Measurements from ENCODE around the gene VPS35.
"Not testable (repeated sequence)": the region's sequence is repeated elsewhere in the genome, so short reads cannot be mapped to it uniquely, and the experiment has no call there.

The VPS35 gene

DNA sequence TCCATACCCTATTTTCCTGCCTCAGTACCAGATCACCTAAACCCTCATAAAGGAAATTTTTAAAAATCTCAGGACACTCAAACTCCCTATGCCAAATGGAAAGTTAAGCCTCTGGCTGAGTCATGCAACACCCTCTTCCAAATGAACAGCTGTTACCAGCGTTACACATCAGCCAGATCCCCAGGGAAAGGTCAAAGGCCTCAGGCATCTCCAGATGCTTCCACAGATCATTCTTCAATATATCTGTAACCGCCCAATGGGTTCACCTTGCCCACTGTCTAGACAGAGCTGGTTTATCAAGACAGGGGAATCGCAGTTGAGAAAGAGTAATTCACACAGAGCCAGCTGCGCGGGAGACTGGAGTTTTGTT lies 38.7 kb downstream of the VPS35 start:
- DNase-seq, result no peak

DNA sequence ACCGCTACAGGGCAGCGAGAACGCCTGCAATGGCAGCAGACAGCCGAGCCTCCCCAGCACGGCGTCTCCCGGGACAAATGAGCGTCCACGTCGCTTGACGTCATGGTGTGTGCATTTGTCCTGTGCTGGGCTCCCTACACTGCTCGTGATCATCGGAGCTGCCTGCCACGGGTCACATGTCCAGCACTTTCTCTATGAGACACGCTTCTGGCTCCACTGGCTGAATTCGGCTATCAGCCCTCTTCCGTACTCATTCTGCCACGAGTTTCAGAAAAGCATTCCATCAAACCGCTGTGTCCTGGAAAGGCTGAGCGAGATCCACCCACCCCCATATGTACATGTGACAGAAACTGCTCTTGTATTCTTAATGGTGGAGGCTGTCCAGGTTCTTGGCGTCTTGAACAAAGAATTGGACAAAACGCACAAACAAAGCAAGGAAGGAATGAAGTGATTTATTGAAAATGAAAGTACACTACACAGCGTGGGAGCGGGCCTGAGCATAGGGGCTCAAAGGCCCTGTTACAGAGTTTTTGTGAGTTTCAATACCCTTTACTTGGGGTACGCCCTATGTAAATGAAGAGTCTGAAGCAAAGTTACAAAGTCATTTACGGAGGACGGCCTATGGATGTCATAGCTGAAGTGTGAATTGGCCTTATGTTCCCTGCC lies 39.3 kb downstream of the VPS35 start:
- peak; percentile 28 for DNase-seq

DNA sequence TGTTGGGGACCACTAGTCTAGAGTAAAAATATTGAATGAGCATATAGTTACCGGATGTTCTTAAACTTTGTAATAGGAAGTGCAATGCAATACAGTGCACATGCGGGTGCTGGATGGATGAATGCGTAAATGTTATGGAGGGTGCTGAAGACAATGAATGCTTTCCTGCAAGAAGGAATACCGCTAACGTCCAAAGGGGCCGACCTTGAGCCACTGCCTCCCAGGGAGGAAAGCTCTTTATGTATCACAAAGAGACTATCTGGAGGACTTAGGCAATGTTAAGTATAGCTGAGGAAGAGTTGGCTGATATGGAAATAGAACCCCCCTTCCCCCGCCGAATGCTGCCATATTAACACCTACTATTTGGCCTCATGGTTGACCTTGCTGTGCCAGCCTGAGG lies 40.3 kb downstream of the VPS35 start:
- no peak for DNase-seq

DNA sequence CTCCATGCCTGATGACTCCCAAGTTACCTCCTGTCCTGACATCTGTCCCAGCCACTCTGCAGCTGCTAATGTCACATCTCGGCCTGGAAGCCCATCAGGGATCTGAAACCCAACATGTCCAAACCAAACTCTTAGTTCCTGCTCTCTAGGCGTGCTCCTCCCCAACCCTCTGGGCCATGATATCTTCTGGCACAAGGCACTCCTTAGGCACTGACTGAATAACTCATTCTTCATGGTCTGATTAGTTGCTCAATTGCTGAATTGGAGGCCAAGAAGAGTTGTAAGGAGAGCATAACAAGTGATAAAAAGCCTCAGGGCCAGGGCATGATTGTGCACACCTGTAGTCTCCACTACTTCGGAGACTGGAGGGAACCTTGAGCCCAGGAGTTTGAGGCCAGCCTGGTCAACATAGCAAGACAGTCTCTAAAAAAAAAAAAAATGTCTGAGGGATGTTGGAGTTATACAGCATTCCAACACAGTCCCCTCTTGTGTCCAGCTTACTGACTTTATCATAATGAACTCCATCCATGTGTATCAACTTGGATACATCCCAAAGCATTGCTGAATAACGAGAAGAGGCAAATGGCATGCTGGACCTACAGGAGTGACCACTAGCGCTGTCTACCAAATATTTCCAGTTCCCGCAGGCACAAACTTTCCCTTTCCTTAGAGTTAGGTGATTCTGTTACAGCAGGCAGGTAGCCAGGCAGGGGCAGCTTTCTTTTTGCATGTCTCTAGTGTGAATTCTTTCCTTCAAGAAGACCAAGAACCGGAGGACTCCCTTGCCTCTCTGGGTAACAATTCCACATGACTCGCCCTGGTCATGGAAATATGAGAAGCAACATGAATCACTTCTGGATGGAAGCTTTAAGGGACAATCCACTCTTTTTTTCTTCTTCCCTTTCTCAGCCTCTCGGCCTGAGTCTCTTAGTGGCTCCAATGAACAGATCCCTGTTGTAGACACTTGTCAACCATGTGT lies 49.7 kb downstream of the VPS35 start:
- no peak for DNase-seq

DNA sequence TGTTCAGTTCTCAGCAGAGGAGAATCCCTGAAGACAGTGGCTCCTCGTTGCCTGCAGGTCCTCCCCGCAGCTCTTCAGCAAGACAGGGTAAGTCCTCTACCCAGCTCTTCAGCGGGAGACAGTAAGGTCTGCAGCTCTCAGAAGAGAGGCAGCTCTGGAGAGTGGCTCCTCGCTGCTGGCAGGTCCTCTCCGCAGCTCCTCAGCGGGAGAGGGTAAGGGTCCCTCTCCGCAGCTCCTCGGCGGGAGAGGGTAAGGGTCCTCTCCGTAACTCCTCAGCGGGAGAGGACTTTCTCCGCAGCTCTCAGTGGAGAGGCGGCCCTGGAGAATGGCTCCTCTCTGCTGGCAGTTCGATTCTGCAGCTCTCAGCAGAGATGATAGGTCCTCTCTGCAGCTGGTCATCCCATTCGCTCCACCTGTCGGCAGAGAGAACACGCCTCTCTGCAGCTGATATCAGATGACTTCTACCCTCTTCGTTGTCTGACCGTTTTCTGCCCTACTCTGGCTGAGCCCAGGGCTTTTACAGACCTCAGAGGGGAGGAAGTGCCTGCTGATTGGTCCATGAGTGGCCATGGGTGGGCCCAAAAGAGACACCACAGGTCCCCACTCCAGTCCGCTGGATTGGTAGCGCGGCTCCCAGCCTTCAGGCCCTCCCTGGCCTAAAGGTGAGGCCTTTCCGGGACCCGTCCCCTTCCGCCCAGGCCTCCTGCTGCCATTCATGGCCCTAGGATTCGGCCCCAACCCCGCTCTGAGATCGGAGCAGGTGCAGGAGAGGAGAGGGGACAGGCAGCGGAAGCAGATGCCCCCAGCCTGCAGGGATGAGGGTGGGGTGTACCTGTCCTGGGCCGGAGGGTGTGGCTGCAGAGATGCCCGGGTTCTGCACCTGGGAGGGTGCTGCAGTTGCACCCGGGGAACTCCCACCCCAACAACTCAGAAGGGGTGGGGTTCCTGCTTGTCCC lies 55.9 kb downstream of the VPS35 start:
- no peak for DNase-seq

DNA sequence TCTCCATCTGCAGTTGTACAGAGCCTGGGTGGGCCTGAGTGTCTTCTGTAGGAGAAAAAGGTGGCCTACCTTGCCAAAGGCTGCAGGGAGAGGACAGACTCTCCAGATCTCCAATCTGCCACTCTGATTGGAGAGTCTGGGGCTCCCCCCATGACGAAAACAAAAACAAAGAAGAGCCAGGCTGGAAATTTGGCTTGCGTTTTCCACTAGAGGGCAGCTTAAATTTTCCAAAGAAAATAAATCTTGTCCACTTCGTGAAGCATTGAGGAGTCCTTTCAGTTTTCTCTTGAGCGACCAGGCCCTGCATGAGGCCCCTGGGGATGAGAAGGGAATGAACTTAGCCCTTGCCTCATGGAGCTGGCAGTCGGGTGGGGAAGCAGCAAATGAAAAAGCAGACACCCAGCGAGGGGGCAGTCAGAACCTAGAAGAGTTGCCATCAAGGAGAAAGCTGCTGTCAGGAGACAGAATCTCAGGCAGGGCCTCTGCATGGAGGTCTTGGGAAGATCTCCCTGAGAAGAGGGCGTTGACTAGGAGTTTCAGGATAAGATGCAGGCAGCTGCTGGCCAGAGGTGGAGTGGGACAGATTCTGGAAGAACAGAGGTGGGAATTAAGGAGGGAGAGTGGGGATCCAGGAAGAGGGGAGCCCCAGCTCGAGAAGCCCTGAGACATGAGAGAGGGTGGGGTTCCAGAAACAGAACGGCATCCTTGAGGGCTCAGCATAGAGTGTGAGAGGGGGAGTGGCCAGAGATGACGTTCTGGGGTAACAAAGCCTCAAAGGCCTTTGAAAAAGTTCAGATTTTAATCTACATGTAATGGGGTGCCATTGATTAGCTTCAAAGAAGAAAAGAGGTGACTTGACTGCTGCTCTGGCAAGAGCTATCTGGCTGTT lies 59.4 kb downstream of the VPS35 start:
- DNase-seq, result peak; percentile 27

DNA sequence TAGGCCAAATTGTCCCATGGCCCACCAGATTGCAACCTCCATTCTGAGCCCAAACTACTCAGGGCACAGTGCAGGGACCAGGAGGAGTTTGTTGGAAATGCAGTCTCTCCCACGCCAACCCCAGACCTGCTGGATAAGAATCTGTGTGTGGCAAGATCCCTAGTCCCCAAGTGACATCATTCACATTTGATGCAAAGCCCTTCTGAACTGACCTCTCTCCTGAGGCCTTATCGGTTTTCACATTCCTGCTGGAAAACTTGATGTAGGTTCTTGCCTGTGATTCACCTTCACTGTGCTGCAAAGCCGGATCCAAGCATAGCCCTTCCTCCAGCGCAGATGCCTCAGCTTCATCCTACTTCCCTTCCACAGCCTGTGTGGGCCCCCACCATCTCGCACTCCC lies 61.2 kb downstream of the VPS35 start:
- DNase-seq, result no peak

DNA sequence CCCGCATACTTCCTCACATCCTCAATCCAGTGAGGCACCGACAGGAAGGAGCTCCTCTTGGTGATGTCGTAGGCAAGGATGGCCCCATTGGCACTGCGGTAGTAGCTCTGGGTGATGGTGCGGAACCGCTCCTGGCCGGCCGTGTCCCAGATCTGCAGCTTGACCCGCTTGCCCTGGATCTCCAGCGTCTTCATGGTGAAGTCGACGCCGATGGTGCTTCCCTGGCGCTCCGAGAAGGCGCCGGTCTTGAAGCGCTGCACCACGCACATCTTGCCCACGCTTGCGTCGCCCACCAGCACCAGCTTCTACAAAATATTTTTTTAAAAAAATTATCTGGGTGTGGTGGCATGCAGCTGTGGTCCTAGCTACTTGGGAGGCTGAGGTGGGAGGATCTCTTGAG lies 62.3 kb downstream of the VPS35 start:
- DNase-seq, result not testable (repeated sequence)

DNA sequence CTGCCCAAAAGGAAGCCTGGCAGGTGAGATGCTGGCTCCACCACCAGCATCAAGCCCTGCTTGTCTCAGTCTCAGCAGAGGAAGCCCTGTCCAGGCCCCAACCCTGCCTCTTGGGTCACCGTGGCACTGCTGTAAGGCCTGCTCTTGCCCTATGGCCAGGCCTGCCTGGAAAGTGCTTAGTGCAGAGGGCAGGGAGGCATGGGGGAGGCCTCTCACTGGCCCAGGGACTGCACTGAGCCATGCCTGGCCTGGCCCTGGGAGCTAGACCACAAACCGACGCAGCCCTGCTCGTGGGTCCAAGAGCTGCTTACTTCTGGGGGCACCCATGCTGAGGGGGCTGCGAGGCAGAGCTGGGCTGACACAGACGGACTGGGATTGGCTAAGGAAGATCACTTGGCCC lies 64.1 kb downstream of the VPS35 start:
- not testable (repeated sequence) for DNase-seq

DNA sequence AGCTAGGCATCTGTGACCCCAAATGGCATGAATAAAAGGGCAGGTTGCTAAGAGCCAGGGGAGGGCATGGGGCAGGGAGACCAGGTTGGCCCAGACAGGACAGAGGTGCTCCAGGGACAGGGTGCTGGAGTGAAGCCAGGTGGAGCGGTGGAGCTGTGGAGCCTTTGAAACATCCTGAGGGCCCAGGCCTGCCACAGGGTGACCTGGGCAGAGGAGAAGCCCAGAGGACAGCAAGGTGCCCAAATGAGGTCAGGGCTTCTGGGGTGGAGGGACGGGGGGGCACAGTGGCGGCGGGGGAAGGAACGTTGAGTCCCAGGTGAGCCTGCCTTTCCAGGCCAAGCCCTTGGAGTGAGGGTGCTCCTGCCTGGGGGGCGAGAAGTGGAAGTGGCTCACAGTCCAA lies 65.3 kb downstream of the VPS35 start:
- DNase-seq, result not testable (repeated sequence)

DNA sequence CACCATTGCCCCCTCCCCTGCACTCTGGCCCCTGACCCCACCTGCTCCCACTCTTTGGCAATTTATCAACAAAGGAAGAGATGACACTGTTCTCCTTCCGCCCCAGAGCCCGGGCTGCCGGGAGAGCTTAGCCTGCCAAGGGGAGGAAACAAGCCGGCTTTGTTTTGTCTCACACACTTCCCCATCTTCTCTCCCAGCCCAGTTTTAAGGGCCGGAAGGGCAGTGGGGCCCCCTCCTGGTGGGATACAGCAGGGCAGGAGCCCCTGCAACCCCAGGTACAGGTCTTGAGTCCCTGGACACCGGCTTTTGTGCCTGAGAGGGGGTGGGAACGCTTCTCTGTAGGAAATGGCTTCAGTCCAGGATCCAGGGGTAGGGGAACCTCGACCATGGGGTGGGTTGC lies 65.7 kb downstream of the VPS35 start:
- DNase-seq, result not testable (repeated sequence)

DNA sequence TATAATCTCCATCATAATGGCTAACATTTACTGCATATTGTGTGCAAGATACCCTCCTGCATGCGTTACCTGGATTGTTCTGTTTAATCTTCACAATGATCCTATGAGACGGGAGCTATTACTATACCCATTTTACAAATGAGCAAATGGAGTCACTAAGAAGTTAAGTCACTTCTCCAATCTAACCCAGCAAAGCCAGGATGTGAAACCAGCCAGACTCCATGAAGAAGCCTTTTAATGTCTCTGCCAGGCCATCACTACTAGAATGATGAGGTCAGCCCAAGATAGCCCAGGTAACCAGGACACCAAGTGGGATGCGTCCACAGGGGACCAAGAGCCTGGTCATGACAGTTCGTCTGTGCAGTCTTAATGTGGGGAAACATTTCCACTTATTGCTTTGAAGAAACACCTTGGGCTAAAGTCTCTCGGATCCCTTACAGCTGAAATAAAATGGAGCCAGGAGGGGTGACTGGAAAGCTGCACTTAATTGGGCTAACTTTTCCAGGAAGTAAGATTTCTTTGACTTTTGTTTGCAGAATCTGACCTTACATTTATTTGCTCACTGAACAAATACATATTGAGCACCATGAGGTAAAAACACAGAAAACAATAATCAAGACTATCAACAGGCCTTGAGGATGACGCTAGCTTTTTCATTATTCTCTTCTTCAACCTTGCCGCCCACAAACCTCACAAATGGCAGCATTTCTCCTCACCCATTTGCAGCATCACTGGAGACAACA lies 66.9 kb downstream of the VPS35 start:
- no peak for DNase-seq

DNA sequence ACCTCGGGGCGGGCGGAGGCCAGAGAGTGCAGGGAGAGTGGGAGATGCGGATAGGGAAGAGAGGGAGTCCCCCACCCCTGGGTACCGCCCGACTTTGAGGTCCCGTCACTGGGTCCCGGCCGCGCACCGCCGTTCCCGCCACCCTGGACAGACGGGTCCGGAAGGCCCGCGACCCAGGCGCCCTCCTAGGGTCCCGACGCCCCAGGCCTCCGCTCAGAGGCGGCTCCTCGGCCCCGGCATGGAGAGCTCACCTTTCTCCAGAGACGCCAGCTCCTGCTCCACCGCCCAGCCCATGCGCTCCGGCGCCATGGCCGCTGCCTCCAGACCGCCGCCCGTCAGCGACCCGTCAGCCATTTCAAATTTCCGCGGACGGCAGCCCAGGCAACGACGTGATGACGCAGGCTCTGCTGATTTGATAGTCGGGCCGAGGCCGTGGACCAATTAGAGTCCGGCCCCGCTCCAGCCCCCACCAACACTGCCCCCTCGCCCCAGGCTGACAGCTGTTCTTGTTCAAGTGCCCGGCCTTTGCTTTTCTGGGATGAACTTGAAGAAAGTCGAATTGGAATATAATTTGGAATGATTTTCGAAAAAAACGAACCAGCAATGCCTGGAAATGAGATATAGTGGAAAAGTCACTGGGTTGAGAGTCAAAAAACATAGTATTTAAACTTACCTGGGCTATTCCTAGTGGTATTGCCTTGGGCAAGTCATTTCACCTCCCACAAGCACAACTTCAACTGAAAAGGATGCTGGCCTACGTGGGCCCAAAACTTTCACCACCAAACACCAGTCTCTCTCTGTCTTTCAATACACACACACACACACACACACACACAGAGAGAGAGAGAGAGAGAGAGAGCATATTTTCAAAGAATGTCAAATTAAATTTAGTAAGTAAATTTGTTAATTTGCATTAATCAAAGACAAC lies 67.7 kb downstream of the VPS35 start, which contains the start of gene SHCBP1:
SHCBP1 (minus strand) TSS at position 374 of the 928 bp plus-strand sequence; CDS start at position 354, 20 bp downstream.
- DNase-seq, result peak; percentile 54

DNA sequence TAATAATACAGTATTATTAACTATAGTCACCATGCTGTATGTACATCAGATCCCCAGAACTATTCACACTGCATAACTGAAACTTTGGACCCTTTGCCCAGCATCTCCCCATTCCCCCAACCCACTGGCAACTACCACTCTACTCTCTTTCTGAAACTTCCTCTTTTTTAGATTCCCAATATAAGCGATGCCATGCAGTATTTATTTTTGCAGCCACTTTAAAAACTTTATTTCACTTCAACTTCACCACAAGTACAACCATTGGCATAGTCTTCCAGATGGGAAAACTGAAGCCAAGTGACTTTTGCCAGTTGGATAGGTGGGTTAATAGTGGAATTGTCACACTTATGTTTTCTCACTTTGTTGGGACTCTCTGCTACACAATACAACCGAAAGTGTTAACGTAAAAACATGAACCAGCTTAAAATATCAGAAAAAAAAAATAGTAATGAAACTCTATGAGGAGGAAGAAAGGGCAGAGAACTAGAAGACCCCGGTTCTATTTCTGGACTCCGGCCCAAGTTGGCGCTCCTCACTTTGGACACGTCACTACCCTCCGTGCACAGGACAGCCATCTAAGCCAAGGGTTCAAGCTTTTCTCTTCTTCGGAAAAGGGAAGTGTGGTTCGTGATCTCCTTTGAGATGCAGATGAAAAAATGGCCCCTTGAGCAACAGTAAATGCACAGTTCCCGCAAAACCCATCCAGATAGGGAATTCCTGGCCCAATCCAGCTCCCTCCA lies 68.5 kb downstream of the VPS35 start:
- DNase-seq, result no peak

DNA sequence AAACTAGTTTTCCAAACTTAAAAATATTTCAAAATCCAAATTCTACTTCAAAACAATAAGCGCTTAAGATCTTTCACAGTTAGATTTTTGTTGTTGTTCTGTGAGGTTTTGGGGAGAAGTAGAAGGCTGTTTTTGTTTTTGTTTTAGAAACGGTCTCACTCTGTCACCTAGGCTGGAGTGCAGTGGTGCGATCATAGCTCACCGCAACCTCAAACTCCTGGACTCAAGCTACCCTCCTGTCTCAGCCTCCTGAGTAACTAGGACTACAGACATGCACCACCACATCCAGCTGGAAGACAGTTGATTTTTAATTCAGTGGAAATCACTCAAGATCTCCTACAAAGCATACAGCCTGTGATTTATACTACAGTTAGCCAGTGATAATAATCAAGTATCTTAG lies 70.5 kb downstream of the VPS35 start:
- DNase-seq, result no peak

DNA sequence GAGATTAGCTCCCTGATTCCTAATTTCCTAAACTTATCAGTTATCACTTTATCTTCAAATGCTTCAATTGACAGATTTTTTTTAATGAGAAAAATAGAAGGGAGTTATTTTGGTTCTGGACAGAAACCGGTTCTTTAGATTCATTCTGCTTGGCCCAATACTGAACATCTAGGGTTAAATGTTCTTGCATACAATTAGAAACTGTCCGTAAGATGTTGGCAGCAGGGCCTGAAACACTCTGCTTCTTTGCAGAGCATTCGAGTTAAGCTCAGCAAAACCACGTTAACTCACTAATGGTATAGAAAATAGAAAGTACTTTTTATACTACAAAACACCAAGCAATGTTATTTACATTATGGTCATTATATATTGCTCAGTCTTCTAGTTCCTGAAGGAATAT lies 75.0 kb downstream of the VPS35 start:
- no peak for DNase-seq

DNA sequence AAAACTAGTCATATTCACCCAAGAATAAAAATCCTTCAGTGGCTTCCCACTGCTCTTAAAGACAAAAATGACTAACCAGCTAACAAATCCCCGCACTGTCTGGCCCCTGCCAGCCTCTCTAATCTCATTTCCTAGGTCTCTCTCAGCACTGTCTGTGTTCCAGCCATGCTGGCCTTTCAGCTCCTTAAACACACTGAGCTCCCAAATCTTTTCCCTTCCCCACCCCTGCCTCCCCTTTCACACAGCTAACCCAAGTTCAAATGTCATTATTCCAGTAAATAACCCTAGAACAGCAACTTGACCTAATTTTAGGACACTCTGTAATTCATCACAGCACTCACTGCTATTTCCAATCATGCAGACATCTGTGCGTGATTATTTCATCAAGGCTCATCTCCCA lies 75.6 kb downstream of the VPS35 start:
- no peak for DNase-seq

DNA sequence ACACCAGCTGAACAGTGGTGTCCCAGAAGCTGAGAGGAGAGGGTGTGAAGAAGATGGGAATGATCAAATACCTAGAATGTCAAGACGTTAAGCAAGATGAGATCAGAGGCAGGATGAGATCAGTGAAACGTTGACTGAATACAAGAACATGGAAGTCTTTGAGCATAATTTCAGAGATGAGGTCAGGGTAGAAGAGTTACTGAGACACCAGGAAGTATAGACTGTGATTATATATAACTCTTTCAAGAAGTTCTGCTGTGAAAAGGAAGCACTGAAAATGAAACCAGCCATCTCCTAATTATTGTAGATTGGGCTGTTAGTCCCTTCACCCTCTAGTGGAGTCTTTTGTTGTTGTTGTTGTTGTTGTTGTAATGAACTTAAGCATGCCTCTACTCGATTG lies 76.9 kb downstream of the VPS35 start:
- no peak for DNase-seq

DNA sequence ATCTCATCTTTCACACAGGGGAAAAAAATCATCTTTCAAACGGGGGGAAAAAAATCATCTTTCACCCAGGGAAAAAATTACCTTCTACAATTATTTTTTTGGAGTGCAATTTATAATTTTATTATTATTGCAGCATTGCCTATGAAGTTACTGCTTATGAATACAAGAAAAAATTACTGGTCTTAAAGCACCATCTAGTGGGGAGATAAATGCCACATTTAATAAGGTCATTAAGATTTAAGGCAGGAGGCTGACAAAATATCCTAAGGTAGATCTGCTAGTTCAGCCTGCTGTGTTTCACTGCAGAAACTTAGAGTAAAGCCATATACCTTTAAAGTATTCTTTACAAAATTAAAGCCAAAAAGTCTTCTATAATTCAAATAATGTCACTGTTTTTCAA lies 81.4 kb downstream of the VPS35 start:
- no peak for DNase-seq
